K562 (cell line): ENCODE results near the gene ADAMTSL2.

Experiments used
- CTCF ChIP-seq, 3 experiments: IDR thresholded peaks in 2 of 3; conservative IDR thresholded peaks in 1 of 3; 2 replicates each; pipeline ENCODE4 v1.5.1; 2011 to 2012; ENCODE audit warnings: low read length in 3 of 3, mild to moderate bottlenecking in 3 of 3, control low read depth in 2 of 3, improper control_type of control experiment in 1 of 3, inconsistent platforms in 1 of 3, low read depth in 1 of 3, mixed read lengths in 1 of 3, moderate library complexity in 1 of 3; ENCODE audit not compliant: insufficient read depth in 2 of 3
- NR2C2 ChIP-seq, 2 experiments: fragments of 200-800 bp in 1 of 2; sonication (Bioruptor generic) in 1 of 2; sonication (generic) in 1 of 2; formaldehyde crosslinking in 1 of 2; IDR thresholded peaks; 2 replicates each; pipeline versions ENCODE4 v1.6.1 to v1.8.0; 2016 to 2022; ENCODE audit warnings: mild to moderate bottlenecking in 1 of 2, missing compliant biosample characterization in 1 of 2, missing genetic modification characterization in 1 of 2, missing genetic modification reagents in 1 of 2

- TF ChIP-seq NR2C2 (CRISPR knock-in tag; IDR thresholded peaks at IDR 0.05) (no peak), NR2C2 (tag; IDR thresholded peaks at IDR 0.05) (no peak), CTCF (IDR thresholded peaks at IDR 0.05 in 2 of 3, conservative IDR thresholded peaks at IDR 0.05 in 1 of 3; ENCODE audit: insufficient read depth in 2 of 3, low read depth in 1 of 3, low read length in 3 of 3) (no peak)
Measured at GRCh38 chr9:133487331-133487725, 47.2 kb upstream of the ADAMTSL2 start.
